K562 (cell line): Measurements from ENCODE around the gene ZNF724. TPM values are rescaled to one million over a fixed set of nuclear protein-coding genes. Genes with fewer than 3 reads are reported as not detected.

Source experiments
- ATAC-seq: fragments of 200-7000 bp; cut with Tn5 transposase; 3 replicates; pipeline ENCODE4 v1.9.1; 2020; ENCODE audit warnings: moderate library complexity
- BruUV-seq: library from RNA; stranded (reverse); fragments of 400-500 nt; replicated peaks from 2 replicates; lab custom pipeline; 2021; lab: Mats Ljungman, UMichigan
- CTCF ChIA-PET: fragments of 300-600 bp; formaldehyde crosslinking; extraction: SDS; loops from one replicate; lab custom pipeline; 2021; ENCODE audit warnings: low intra/inter-chr PET ratio; lab: Yijun Ruan, JAX
- POLR2A ChIA-PET: fragments of 300-600, 350-650 bp; sonication (Branson Sonifier 250); formaldehyde crosslinking; extraction: SDS; loops from one replicate; lab custom pipeline; 2021; ENCODE audit warnings: antibody characterized with exemption, inconsistent platforms; lab: Yijun Ruan, JAX
- DNase-seq, 4 experiments: peaks; one replicate each; pipeline versions ENCODE4 v3.0.0 to v3.0.0-alpha.2; 2011 to 2018; ENCODE audit warnings: low spot score in 3 of 4, mixed read lengths in 3 of 4; ENCODE audit errors: extremely low read depth in 1 of 4
- FAIRE-seq: peaks from 2 replicates; lab custom pipeline; 2011; peaks lifted over from hg19 to GRCh38; lab: Jason Lieb, UNC
- H2AFZ ChIP-seq: 2 replicates; pipeline ENCODE4 v1.6.0; 2011; ENCODE audit warnings: low read depth, low read length, control low read depth, inconsistent platforms
- H3K27ac ChIP-seq: fragments of 200-600 bp; 3 replicates; pipeline ENCODE4 v1.8.0; 2011; ENCODE audit warnings: low read depth, mild to moderate bottlenecking, control low read depth, inconsistent platforms, low read length, moderate library complexity, mixed read lengths; ENCODE audit errors: extremely low read depth
- H3K27me3 ChIP-seq, 2 experiments: fragments of 300-600 bp in 1 of 2; 2 replicates in 1 of 2; 3 replicates in 1 of 2; pipeline versions ENCODE4 v1.6.0 to v1.8.0; 2011; ENCODE audit warnings: inconsistent platforms in 2 of 2, low read length in 2 of 2, mild to moderate bottlenecking in 1 of 2, mixed read lengths in 1 of 2, moderate library complexity in 1 of 2; ENCODE audit not compliant: control insufficient read depth in 2 of 2, insufficient read depth in 2 of 2
- H3K36me3 ChIP-seq: fragments of 300-600 bp; 3 replicates; pipeline ENCODE4 v1.8.0; 2011; ENCODE audit warnings: mild to moderate bottlenecking, low read length, inconsistent platforms; ENCODE audit not compliant: control insufficient read depth, insufficient read depth
- H3K4me1 ChIP-seq, 2 experiments: fragments of 200-600 bp in 1 of 2; replicated peaks in 1 of 2; 2 replicates in 1 of 2; 3 replicates in 1 of 2; pipeline versions ENCODE4 v1.5.1 to v1.8.0; 2011; ENCODE audit warnings: inconsistent platforms in 2 of 2, low read length in 2 of 2, mild to moderate bottlenecking in 1 of 2, mixed read lengths in 1 of 2, moderate library complexity in 1 of 2; ENCODE audit not compliant: control insufficient read depth in 2 of 2, insufficient read depth in 2 of 2
- H3K4me2 ChIP-seq: 2 replicates; pipeline ENCODE4 v1.6.1; 2011; ENCODE audit warnings: low read length, control low read depth, inconsistent platforms, mixed read lengths; ENCODE audit not compliant: insufficient read depth
- H3K4me3 ChIP-seq: fragments of 200-600 bp; sonication (generic), shearing (Covaris generic); 2 replicates; pipeline ENCODE4 v1.5.1; 2016; ENCODE audit warnings: control low read depth, inconsistent platforms
- H3K79me2 ChIP-seq: fragments of 200-600 bp; 3 replicates; pipeline ENCODE4 v1.8.0; 2011; ENCODE audit warnings: low read length, inconsistent platforms; ENCODE audit not compliant: control insufficient read depth, insufficient read depth
- H3K9ac ChIP-seq, 2 experiments: 2 replicates each; pipeline versions ENCODE4 v1.6.0 to v1.6.1; 2011; ENCODE audit warnings: low read depth in 2 of 2, low read length in 2 of 2, control low read depth in 1 of 2, inconsistent platforms in 1 of 2, mild to moderate bottlenecking in 1 of 2, mixed read lengths in 1 of 2; ENCODE audit not compliant: insufficient read depth in 1 of 2
- H3K9me1 ChIP-seq: one replicate; pipeline ENCODE4 v1.6.0; 2011; ENCODE audit warnings: inconsistent platforms, mild to moderate bottlenecking, low read length, moderate library complexity; ENCODE audit not compliant: control insufficient read depth, insufficient read depth
- H3K9me3 ChIP-seq: replicated peaks from 2 replicates; pipeline ENCODE4 v1.5.1; 2011; ENCODE audit warnings: low read depth, low read length, inconsistent platforms; ENCODE audit not compliant: control insufficient read depth, insufficient read depth
- H4K20me1 ChIP-seq: replicated peaks from 2 replicates; pipeline ENCODE4 v1.6.1; 2011; ENCODE audit warnings: low read length, inconsistent platforms, mixed read lengths; ENCODE audit not compliant: control insufficient read depth, insufficient read depth
- ARID4B ChIP-seq: sonication (generic); formaldehyde crosslinking; IDR thresholded peaks from 2 replicates; pipeline ENCODE4 v1.8.0; 2022; ENCODE audit warnings: mild to moderate bottlenecking, missing genetic modification reagents
- E2F6 ChIP-seq, 2 experiments: IDR thresholded peaks; 2 replicates each; pipeline ENCODE4 v1.6.1; 2011; ENCODE audit warnings: borderline replicate concordance in 1 of 2, control low read depth in 1 of 2, low read depth in 1 of 2, low read length in 1 of 2, mild to moderate bottlenecking in 1 of 2, mixed read lengths in 1 of 2, moderate library complexity in 1 of 2; ENCODE audit not compliant: insufficient read depth in 1 of 2, insufficient read length in 1 of 2, poor library complexity in 1 of 2, severe bottlenecking in 1 of 2; ENCODE audit errors: extremely low read depth in 1 of 2
- FOXM1 ChIP-seq, 2 experiments: fragments of 450-650 bp in 1 of 2; sonication (generic) in 1 of 2; formaldehyde crosslinking in 1 of 2; IDR thresholded peaks; 2 replicates each; pipeline versions ENCODE4 v1.6.1 to v1.9.0; 2017 to 2022; ENCODE audit warnings: low read depth in 2 of 2, mild to moderate bottlenecking in 2 of 2, missing genetic modification reagents in 1 of 2, moderate library complexity in 1 of 2
- ILF3 ChIP-seq: fragments of 450-650 bp; IDR thresholded peaks from 2 replicates; pipeline ENCODE4 v1.6.1; 2018; ENCODE audit warnings: antibody characterized with exemption, mild to moderate bottlenecking, moderate library complexity, borderline replicate concordance
- MLX ChIP-seq, 2 experiments: fragments of 450-650 bp in 1 of 2; sonication (generic) in 1 of 2; formaldehyde crosslinking; conservative IDR thresholded peaks; 2 replicates each; pipeline versions ENCODE4 v1.4.0 to v1.8.1; 2020 to 2022; ENCODE audit warnings: mild to moderate bottlenecking in 1 of 2, missing genetic modification reagents in 1 of 2
- SIRT6 ChIP-seq: IDR thresholded peaks from one replicate; pipeline ENCODE4 v1.6.1; 2012; ENCODE audit warnings: low read depth, mild to moderate bottlenecking, control low read depth, inconsistent platforms, low read length, moderate library complexity
- SNAPC5 ChIP-seq: fragments of 250-450 bp; sonication (Bioruptor Pico); IDR thresholded peaks from 2 replicates; pipeline ENCODE4 v1.8.0; 2021; ENCODE audit warnings: moderate library complexity, mild to moderate bottlenecking, inconsistent platforms
- STAT5B ChIP-seq: fragments of 250-450 bp; sonication (Bioruptor Pico); IDR thresholded peaks from 2 replicates; pipeline ENCODE4 v1.8.0; 2021; ENCODE audit warnings: mild to moderate bottlenecking, inconsistent platforms
- TCF7L2 ChIP-seq: fragments of 150-350 bp; IDR thresholded peaks from 2 replicates; pipeline ENCODE4 v1.6.1; 2016; ENCODE audit warnings: low read depth, mild to moderate bottlenecking, low read length, moderate library complexity
- YBX1 ChIP-seq: fragments of 450-650 bp; IDR thresholded peaks from 2 replicates; pipeline ENCODE4 v1.7.1; 2016; ENCODE audit warnings: mild to moderate bottlenecking
- ZBED1 ChIP-seq: IDR thresholded peaks from 2 replicates; pipeline ENCODE4 v1.6.1; 2014
- ZNF347 ChIP-seq: fragments of 450-650 bp; formaldehyde crosslinking; IDR thresholded peaks from 2 replicates; pipeline ENCODE4 v1.4.0; 2020; ENCODE audit warnings: low read depth, mild to moderate bottlenecking, moderate library complexity
- ZNF696 ChIP-seq: fragments of 250-450 bp; sonication (Bioruptor Pico); conservative IDR thresholded peaks from 2 replicates; pipeline ENCODE4 v1.4.0; 2020; ENCODE audit warnings: mild to moderate bottlenecking, moderate library complexity
- WGBS: fragments of 100-300 bp; shearing (Covaris generic); methylation state at CpG from one replicate; pipeline ENCODE4 v1.1.6; 2016; ENCODE audit warnings: low coverage, mixed read lengths; ENCODE audit not compliant: insufficient coverage; ENCODE audit errors: missing lambda C conversion rate; 5-methylcytosine and 5-hydroxymethylcytosine counted together
- in situ Hi-C: fragments of 300-500 bp; cut with MboI; formaldehyde crosslinking; loops from 4 replicates; pipeline ENCODE4 v1.15.0; 2018; ENCODE audit warnings: inconsistent platforms, mixed read lengths
- intact Hi-C: fragments of 100-400 bp; cut with micrococcal nuclease; formaldehyde crosslinking; loops from 2 replicates; pipeline ENCODE4 v1.14.2; 2022
- polyA plus RNA-seq, 8 experiments: library from polyadenylated mRNA; depleted of rRNA in 4 of 8; stranded (reverse) in 5 of 8; unstranded in 3 of 8; fragments of >200 nt; fragmentation: Nextera tagmentation in 2 of 8; fragmentation: Illumina TruSeq in 1 of 8; extraction: Ambion mirVana in 2 of 8; extraction: Trizol in 1 of 8; gene quantifications; 2 replicates each; pipeline versions ENCODE4 v1.2.1 to v1.2.3, GENCODE V29; 2011 to 2014; ENCODE audit warnings: inconsistent platforms in 1 of 8, missing spikeins in 1 of 8
- total RNA-seq, 7 experiments: library from RNA; depleted of rRNA in 6 of 7; stranded (reverse); fragments of >200 nt in 6 of 7; fragmentation: Illumina TruSeq in 2 of 7; extraction: Trizol in 2 of 7; gene quantifications; 2 replicates each; pipeline versions ENCODE4 v1.2.1 to v1.2.3, GENCODE V29; 2011 to 2021; ENCODE audit warnings: low replicate concordance in 1 of 7

ZNF724 gene
- total and polyA plus RNA-seq, 9 of the 15 experiments (the other 6 are each of a cell fraction or from before 2014, with no cell fraction given) = 0.18 to 4.2 (median 1.8) TPM

GRCh38 chr19:23261496-23262020, 11.4 kb upstream of the ZNF724 start (continued):
- TF ChIP-seq MLX (CRISPR knock-in tag; conservative IDR thresholded peaks at IDR 0.05) (no peak), TCF7L2 (no peak)

- 7% methylated on average over 5 of the region's 5 CpGs for WGBS
Measured at GRCh38 chr19:23260956-23261355, 10.8 kb upstream of the ZNF724 start.

More at GRCh38 chr19:23260956-23261355, 10.8 kb upstream of the ZNF724 start:
- DNase-seq (no peak), ATAC-seq (no peak), FAIRE-seq (no peak)
- no peak overlapping the region for H3K27ac ChIP-seq
- no peaks in the 10 kb centered on the region for H3K79me2 ChIP-seq
- H3K4me2 ChIP-seq = no peak overlapping the region
- ChIA-PET POLR2A (no interaction called here), CTCF (no interaction called here)
- no peaks in the 10 kb centered on the region for H3K36me3 ChIP-seq
- no peak overlapping the region for H2AFZ ChIP-seq
- no peak for TF ChIP-seq SNAPC5 (CRISPR knock-in tag)
- no peak for TF ChIP-seq FOXM1 (IDR thresholded peaks at IDR 0.05; ENCODE audit: low read depth)
- TF ChIP-seq FOXM1 (CRISPR knock-in tag; IDR thresholded peaks at IDR 0.05; ENCODE audit: low read depth) = no peak
- TF ChIP-seq ZNF347 (CRISPR knock-in tag) = no peak
- no peak for TF ChIP-seq E2F6 (IDR thresholded peaks at IDR 0.05; ENCODE audit: borderline replicate concordance in 1 of 2, extremely low read depth in 1 of 2, insufficient read depth in 1 of 2, insufficient read length in 1 of 2, low read depth in 1 of 2, low read length in 1 of 2, poor library complexity in 1 of 2, severe bottlenecking in 1 of 2)
- TF ChIP-seq ZNF696 = no peak
- no peak for TF ChIP-seq ARID4B (CRISPR knock-in tag)
- TF ChIP-seq ZBED1 = no peak
- TF ChIP-seq SIRT6 = no peak
- TF ChIP-seq YBX1 = no peak
- no peak for TF ChIP-seq ILF3
- TF ChIP-seq STAT5B (CRISPR knock-in tag) = no peak
- no peaks in the 10 kb centered on the region for H4K20me1 ChIP-seq
- H3K9me1 ChIP-seq = no peaks in the 10 kb centered on the region
- no peaks in the 10 kb centered on the region for H3K4me1 ChIP-seq
- in situ Hi-C loops = no loop called here
- no peaks in the 10 kb centered on the region for H3K27me3 ChIP-seq
- no peak overlapping the region for H3K4me3 ChIP-seq
- H3K9ac ChIP-seq = no peak overlapping the region
- no TSS peak for BruUV-seq
- intact Hi-C loops = no loop called here
- no peaks in the 10 kb centered on the region for H3K9me3 ChIP-seq
